ENCODE results near the gene EPHB2. TPM values are rescaled to one million over a fixed set of nuclear protein-coding genes. Genes with fewer than 3 reads are reported as not detected.

Gene EPHB2
- total RNA-seq, 1 donor from 2014 or later: 69.4 TPM

- DNase-seq (ENCODE audit: low spot score, unreplicated experiment): no peak
- no peak for TF ChIP-seq CTCF (IDR thresholded peaks at IDR 0.05; ENCODE audit: unreplicated experiment)
- no peak overlapping the region for H3K27ac Mint-ChIP-seq
- H3K36me3 Mint-ChIP-seq (ENCODE audit: insufficient read depth): no peaks in the 10 kb centered on the region
- H3K4me3 Mint-ChIP-seq (ENCODE audit: low read depth): no peak overlapping the region
- H3K4me1 Mint-ChIP-seq (ENCODE audit: low read depth): peaks cover 25% of the 10 kb centered on the region
- no peaks in the 10 kb centered on the region for H3K27me3 Mint-ChIP-seq
- H3K9me3 Mint-ChIP-seq (ENCODE audit: low read depth): no peaks in the 10 kb centered on the region
These were observed 64.2 kb downstream of the EPHB2 start for GRCh38 chr1:22774833-22775182.

- no peak for DNase-seq (ENCODE audit: low spot score, unreplicated experiment)
- peak overlapping the region; percentile 49 for H3K27ac Mint-ChIP-seq
- no peaks in the 10 kb centered on the region for H3K9me3 Mint-ChIP-seq (ENCODE audit: low read depth)
These were observed 64.8 kb downstream of the EPHB2 start for GRCh38 chr1:22775478-22775877.

GRCh38 chr1:22776035-22776613, 65.5 kb downstream of the EPHB2 start:
- Mint-ChIP-seq H3K27me3 (no peaks in the 10 kb centered on the region), H3K36me3 (ENCODE audit: insufficient read depth) (no peaks in the 10 kb centered on the region), H3K9me3 (ENCODE audit: low read depth) (no peaks in the 10 kb centered on the region), H3K4me1 (ENCODE audit: low read depth) (peaks cover 23% of the 10 kb centered on the region), H3K27ac (peak overlapping the region; percentile 68), H3K4me3 (ENCODE audit: low read depth) (no peak overlapping the region)
- TF ChIP-seq CTCF (IDR thresholded peaks at IDR 0.05; ENCODE audit: unreplicated experiment): no peak
- no peak for DNase-seq (ENCODE audit: low spot score, unreplicated experiment)

More at GRCh38 chr1:22775478-22775877, 64.8 kb downstream of the EPHB2 start:
- Mint-ChIP-seq H3K27me3 (no peaks in the 10 kb centered on the region), H3K4me1 (ENCODE audit: low read depth) (peaks cover 23% of the 10 kb centered on the region), H3K4me3 (ENCODE audit: low read depth) (no peak overlapping the region), H3K36me3 (ENCODE audit: insufficient read depth) (no peaks in the 10 kb centered on the region)
- no peak for TF ChIP-seq CTCF (IDR thresholded peaks at IDR 0.05; ENCODE audit: unreplicated experiment)

GRCh38 chr1:22777388-22778057, 66.9 kb downstream of the EPHB2 start:
- no peak for TF ChIP-seq CTCF (IDR thresholded peaks at IDR 0.05; ENCODE audit: unreplicated experiment)
- Mint-ChIP-seq H3K27me3 (no peaks in the 10 kb centered on the region), H3K27ac (no peak overlapping the region), H3K36me3 (ENCODE audit: insufficient read depth) (no peaks in the 10 kb centered on the region), H3K4me3 (ENCODE audit: low read depth) (no peak overlapping the region), H3K9me3 (ENCODE audit: low read depth) (no peaks in the 10 kb centered on the region), H3K4me1 (ENCODE audit: low read depth) (peaks cover 18% of the 10 kb centered on the region)
- no peak for DNase-seq (ENCODE audit: low spot score, unreplicated experiment)

GRCh38 chr1:22778408-22778807, 67.8 kb downstream of the EPHB2 start:
- Mint-ChIP-seq H3K27ac (no peak overlapping the region), H3K4me1 (ENCODE audit: low read depth) (peaks cover 18% of the 10 kb centered on the region), H3K9me3 (ENCODE audit: low read depth) (no peaks in the 10 kb centered on the region), H3K36me3 (ENCODE audit: insufficient read depth) (no peaks in the 10 kb centered on the region), H3K4me3 (ENCODE audit: low read depth) (no peak overlapping the region), H3K27me3 (no peaks in the 10 kb centered on the region)
- no peak for DNase-seq (ENCODE audit: low spot score, unreplicated experiment)
- no peak for TF ChIP-seq CTCF (IDR thresholded peaks at IDR 0.05; ENCODE audit: unreplicated experiment)
